KMS-11 (cell line): ENCODE data around the gene PCOLCE2.

Experiments
- H2AFZ ChIP-seq: fragments of 200-600 bp; sonication (generic); 2 replicates; pipeline ENCODE4 v1.6.1; 2016; ENCODE audit warnings: antibody characterized with exemption, mixed run types, low read depth
- H3K27ac ChIP-seq: fragments of 200-600 bp; sonication (generic); 2 replicates; pipeline ENCODE4 v1.6.1; 2016; ENCODE audit warnings: mild to moderate bottlenecking, mixed run types
- H3K27me3 ChIP-seq: fragments of 200-600 bp; sonication (generic); 2 replicates; pipeline ENCODE4 v1.6.1; 2017; ENCODE audit warnings: mild to moderate bottlenecking, low read depth, mixed run types, moderate library complexity; ENCODE audit not compliant: insufficient read depth
- H3K36me3 ChIP-seq: fragments of 200-600 bp; sonication (generic); 2 replicates; pipeline ENCODE4 v1.6.1; 2017; ENCODE audit warnings: mild to moderate bottlenecking, mixed run types; ENCODE audit not compliant: insufficient read depth
- H3K4me1 ChIP-seq: fragments of 200-600 bp; sonication (generic); 2 replicates; pipeline ENCODE4 v1.6.1; 2016; ENCODE audit warnings: mild to moderate bottlenecking, low read depth, mixed run types; ENCODE audit not compliant: poor library complexity, severe bottlenecking
- H3K4me2 ChIP-seq: fragments of 200-600 bp; sonication (generic); 2 replicates; pipeline ENCODE4 v1.7.0; 2016; ENCODE audit warnings: mild to moderate bottlenecking, mixed run types
- H3K4me3 ChIP-seq: fragments of 200-600 bp; sonication (generic); IDR thresholded peaks from 2 replicates; pipeline ENCODE4 v1.6.1; 2017; ENCODE audit warnings: low read depth, low read length, mixed read lengths; ENCODE audit not compliant: insufficient read depth
- H3K79me2 ChIP-seq: fragments of 200-600 bp; sonication (generic); 2 replicates; pipeline ENCODE4 v1.6.1; 2016; ENCODE audit warnings: low read depth, mixed run types; ENCODE audit not compliant: insufficient read depth
- H3K9ac ChIP-seq: fragments of 200-600 bp; sonication (generic); 2 replicates; pipeline ENCODE4 v1.6.1; 2016; ENCODE audit warnings: mild to moderate bottlenecking, mixed run types
- H4K20me1 ChIP-seq: fragments of 200-600 bp; sonication (generic); 2 replicates; pipeline ENCODE4 v1.6.1; 2016; ENCODE audit warnings: mild to moderate bottlenecking, mixed run types; ENCODE audit not compliant: insufficient read depth
- TF ChIP-seq, protein P1 (sequence below): fragments of 200-600 bp; sonication (generic); conservative IDR thresholded peaks from 2 replicates; pipeline ENCODE4 v1.6.1; 2017; ENCODE audit warnings: low read depth, mild to moderate bottlenecking, antibody characterized with exemption, low read length, moderate library complexity, mixed read lengths

PCOLCE2 gene

DNA sequence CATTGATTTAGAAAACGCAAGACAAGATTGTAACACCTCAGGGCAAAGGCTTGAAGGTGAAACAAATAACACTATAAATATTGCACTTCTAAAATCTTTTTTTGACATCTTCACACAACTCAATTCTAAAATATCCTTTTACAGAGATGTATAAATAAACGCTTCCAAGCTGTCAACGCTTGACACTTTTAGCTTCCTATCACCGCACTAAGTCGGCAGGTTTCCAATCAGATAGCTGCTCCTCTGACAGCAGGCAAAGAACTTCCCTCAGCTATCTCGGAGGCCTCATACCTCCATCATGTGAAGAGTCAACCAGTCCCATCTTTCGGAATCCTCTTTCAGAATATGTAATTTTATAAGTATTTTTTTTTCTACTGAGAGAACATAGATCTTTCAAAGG, 71.0 kb downstream of the PCOLCE2 start:
- Histone ChIP-seq H3K27me3 (no peaks in the 10 kb centered on the region), H3K79me2 (no peaks in the 10 kb centered on the region), H3K4me2 (no peak overlapping the region), H3K4me3 (no peak overlapping the region), H3K36me3 (no peaks in the 10 kb centered on the region), H4K20me1 (no peaks in the 10 kb centered on the region), H2AFZ (no peak overlapping the region), H3K9ac (no peak overlapping the region), H3K4me1 (no peaks in the 10 kb centered on the region), H3K27ac (no peak overlapping the region)
- TF ChIP-seq, protein P1, sequence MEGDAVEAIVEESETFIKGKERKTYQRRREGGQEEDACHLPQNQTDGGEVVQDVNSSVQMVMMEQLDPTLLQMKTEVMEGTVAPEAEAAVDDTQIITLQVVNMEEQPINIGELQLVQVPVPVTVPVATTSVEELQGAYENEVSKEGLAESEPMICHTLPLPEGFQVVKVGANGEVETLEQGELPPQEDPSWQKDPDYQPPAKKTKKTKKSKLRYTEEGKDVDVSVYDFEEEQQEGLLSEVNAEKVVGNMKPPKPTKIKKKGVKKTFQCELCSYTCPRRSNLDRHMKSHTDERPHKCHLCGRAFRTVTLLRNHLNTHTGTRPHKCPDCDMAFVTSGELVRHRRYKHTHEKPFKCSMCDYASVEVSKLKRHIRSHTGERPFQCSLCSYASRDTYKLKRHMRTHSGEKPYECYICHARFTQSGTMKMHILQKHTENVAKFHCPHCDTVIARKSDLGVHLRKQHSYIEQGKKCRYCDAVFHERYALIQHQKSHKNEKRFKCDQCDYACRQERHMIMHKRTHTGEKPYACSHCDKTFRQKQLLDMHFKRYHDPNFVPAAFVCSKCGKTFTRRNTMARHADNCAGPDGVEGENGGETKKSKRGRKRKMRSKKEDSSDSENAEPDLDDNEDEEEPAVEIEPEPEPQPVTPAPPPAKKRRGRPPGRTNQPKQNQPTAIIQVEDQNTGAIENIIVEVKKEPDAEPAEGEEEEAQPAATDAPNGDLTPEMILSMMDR, result no peak

DNA sequence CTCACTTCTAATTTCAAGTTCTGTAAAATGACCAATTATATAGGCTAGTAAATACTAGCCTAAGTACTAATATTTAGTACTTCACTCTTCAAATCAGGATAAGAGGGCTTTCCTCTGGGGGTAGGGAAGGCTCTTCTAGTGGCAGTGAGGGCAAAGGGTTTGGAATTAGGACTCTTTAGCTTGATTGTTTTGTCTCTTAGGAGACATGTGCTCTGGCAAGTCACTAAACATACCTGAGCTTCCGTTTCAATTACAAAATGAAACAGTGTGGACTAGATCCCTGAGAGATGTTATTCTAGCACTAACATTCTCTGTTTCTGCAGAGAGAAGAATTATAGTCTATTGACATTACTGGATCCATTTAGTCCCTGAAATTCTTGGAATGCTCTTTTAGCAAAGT, 71.5 kb downstream of the PCOLCE2 start:
- Histone ChIP-seq H3K4me3 (no peak overlapping the region), H4K20me1 (no peaks in the 10 kb centered on the region), H3K27me3 (no peaks in the 10 kb centered on the region), H3K36me3 (no peaks in the 10 kb centered on the region), H3K9ac (no peak overlapping the region), H3K79me2 (no peaks in the 10 kb centered on the region), H3K4me2 (no peak overlapping the region), H3K4me1 (no peaks in the 10 kb centered on the region), H2AFZ (no peak overlapping the region), H3K27ac (no peak overlapping the region)
- TF ChIP-seq, protein P1, result no peak

DNA sequence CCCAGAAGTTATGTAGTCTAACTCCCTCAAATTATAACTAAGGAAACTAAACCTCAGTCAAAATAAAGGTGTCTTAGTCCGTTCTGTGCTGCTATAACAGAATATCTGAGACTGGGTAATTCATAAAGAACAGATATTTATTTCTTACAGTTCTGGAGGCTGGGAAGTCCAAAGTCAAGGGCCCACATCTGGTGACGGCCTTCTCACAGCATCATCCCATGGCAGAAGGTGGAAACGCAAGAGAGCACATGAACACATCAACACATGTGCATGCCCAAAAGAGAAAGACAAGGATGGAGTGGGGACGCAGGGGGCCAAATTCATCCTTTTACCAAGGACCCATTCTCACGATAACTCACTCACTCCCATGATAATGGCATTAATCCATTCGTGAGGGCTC, 73.1 kb downstream of the PCOLCE2 start:
- TF ChIP-seq, protein P1, result no peak
- H3K4me2 ChIP-seq, result no peak overlapping the region

DNA sequence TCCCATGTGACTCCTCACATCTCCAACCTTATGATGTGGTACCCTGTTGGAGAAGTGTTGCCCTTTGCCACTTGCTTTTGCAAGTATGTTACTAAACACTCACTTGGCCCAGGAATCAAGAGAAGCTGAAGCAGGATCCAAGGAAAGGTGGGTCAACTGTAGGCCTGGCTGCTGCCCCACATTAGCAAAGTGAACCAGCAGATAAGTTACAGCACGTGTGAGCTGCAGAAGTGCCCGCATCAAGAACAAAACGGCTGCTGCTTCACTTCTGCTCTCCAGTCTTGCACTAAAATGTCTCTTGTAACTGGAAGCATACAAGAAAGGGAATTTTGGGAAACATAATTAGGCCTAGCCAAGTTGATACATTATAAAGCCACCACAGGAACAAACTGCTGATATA, 79.6 kb downstream of the PCOLCE2 start:
- Histone ChIP-seq H2AFZ (no peak overlapping the region), H3K27ac (no peak overlapping the region), H3K79me2 (no peaks in the 10 kb centered on the region), H3K27me3 (no peaks in the 10 kb centered on the region), H3K36me3 (no peaks in the 10 kb centered on the region), H3K4me1 (no peaks in the 10 kb centered on the region), H3K9ac (no peak overlapping the region), H3K4me2 (no peak overlapping the region), H4K20me1 (no peaks in the 10 kb centered on the region), H3K4me3 (no peak overlapping the region)
- TF ChIP-seq, protein P1, result no peak

More for the DNA sequence above, 73.1 kb downstream of the PCOLCE2 start:
- Histone ChIP-seq H3K36me3 (no peaks in the 10 kb centered on the region), H3K27me3 (no peaks in the 10 kb centered on the region), H3K4me1 (no peaks in the 10 kb centered on the region), H3K9ac (no peak overlapping the region), H4K20me1 (no peaks in the 10 kb centered on the region), H2AFZ (no peak overlapping the region), H3K79me2 (no peaks in the 10 kb centered on the region), H3K27ac (no peak overlapping the region), H3K4me3 (no peak overlapping the region)
